OCI-LY1 (cell line): ENCODE data around the gene TUBB1.
A peak's percentile ranks its signal among the peaks of the same experiment; 100 is the strongest.

Source experiments
- H2AFZ ChIP-seq: fragments of 200-600 bp; sonication (generic), shearing (Covaris generic); 2 replicates; pipeline ENCODE4 v1.6.0; 2014; ENCODE audit warnings: antibody characterized with exemption, mild to moderate bottlenecking, low read length
- H3F3A ChIP-seq: fragments of 200-600 bp; sonication (generic), shearing (Covaris generic); 2 replicates; pipeline ENCODE4 v1.6.0; 2014; ENCODE audit warnings: mild to moderate bottlenecking, antibody characterized with exemption, low read length, moderate library complexity; ENCODE audit not compliant: insufficient read depth
- H3K27ac ChIP-seq: fragments of 200-600 bp; sonication (generic); 2 replicates; pipeline ENCODE4 v1.5.1; 2014; ENCODE audit warnings: low read length, mixed run types, mild to moderate bottlenecking, low read depth; ENCODE audit not compliant: poor library complexity, severe bottlenecking
- H3K27me3 ChIP-seq: fragments of 200-600 bp; sonication (generic); 2 replicates; pipeline ENCODE4 v1.6.0; 2014; ENCODE audit warnings: antibody characterized with exemption, mild to moderate bottlenecking, low read length, moderate library complexity; ENCODE audit not compliant: insufficient read depth
- H3K36me3 ChIP-seq: fragments of 200-600 bp; sonication (generic); 2 replicates; pipeline ENCODE4 v1.6.1; 2014; ENCODE audit warnings: mild to moderate bottlenecking, antibody characterized with exemption, low read length, moderate library complexity, mixed read lengths; ENCODE audit not compliant: insufficient read depth
- H3K4me1 ChIP-seq: fragments of 200-600 bp; sonication (generic); 2 replicates; pipeline ENCODE4 v1.5.1; 2014; ENCODE audit warnings: mild to moderate bottlenecking, low read length, moderate library complexity; ENCODE audit not compliant: insufficient read depth, severe bottlenecking
- H3K4me2 ChIP-seq: fragments of 200-600 bp; sonication (generic), shearing (Covaris generic); 2 replicates; pipeline ENCODE4 v1.6.1; 2014; ENCODE audit warnings: low read length
- H3K4me3 ChIP-seq: fragments of 200-600 bp; sonication (generic); 2 replicates; pipeline ENCODE4 v1.5.1; 2014; ENCODE audit warnings: low read length, low read depth, mild to moderate bottlenecking, mixed read lengths; ENCODE audit not compliant: poor library complexity, severe bottlenecking
- H3K79me2 ChIP-seq: fragments of 200-600 bp; shearing (Covaris generic); 2 replicates; pipeline ENCODE4 v1.6.1; 2016; ENCODE audit warnings: mixed run types, low read length, mixed read lengths; ENCODE audit not compliant: insufficient read depth
- H3K9ac ChIP-seq: fragments of 200-600 bp; sonication (generic), shearing (Covaris generic); 2 replicates; pipeline ENCODE4 v1.6.1; 2014; ENCODE audit warnings: mild to moderate bottlenecking, low read length, mixed read lengths
- H3K9me2 ChIP-seq: fragments of 200-600 bp; sonication (generic), shearing (Covaris generic); 2 replicates; pipeline ENCODE4 v1.6.1; 2014; ENCODE audit warnings: low read depth, mild to moderate bottlenecking, low read length, mixed read lengths
- H3K9me3 ChIP-seq: fragments of 200-600 bp; shearing (Covaris generic); 2 replicates; pipeline ENCODE4 v1.6.1; 2014; ENCODE audit warnings: low read length, mixed read lengths
- H4K20me1 ChIP-seq: fragments of 200-600 bp; sonication (generic), shearing (Covaris generic); 2 replicates; pipeline ENCODE4 v1.6.0; 2016; ENCODE audit warnings: mild to moderate bottlenecking, low read length; ENCODE audit not compliant: insufficient read depth
- EZH2 ChIP-seq: fragments of 200-600 bp; sonication (generic), shearing (Covaris generic); IDR thresholded peaks from 2 replicates; pipeline ENCODE4 v1.8.0; 2017; ENCODE audit warnings: borderline replicate concordance, mixed run types, mild to moderate bottlenecking, antibody characterized with exemption, low read length, moderate library complexity, mixed read lengths
- TF ChIP-seq, protein P1 (sequence below): fragments of 200-600 bp; sonication (generic), shearing (Covaris generic); IDR thresholded peaks from 2 replicates; pipeline ENCODE4 v1.5.1; 2017; ENCODE audit warnings: mild to moderate bottlenecking, antibody characterized with exemption, low read length, moderate library complexity, mixed read lengths

Gene TUBB1

DNA sequence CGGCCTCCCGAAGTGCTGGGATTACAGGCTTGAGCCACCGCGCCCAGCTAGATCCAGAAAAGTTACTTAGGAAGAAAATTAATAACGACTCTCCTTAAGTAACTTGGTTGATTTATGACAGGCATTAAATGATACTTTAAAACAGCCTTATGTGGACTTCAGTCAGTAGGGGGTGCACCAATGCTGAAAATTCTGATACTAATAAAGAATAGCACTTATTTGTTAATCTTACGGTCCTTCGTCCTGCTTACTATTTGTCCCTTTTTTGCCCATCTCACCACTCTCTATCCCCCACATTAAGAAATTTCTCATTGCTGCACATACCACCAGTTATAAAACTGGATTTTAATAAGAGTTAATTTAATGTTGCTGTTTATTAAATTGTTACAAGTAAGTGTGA lies 36.1 kb downstream of the TUBB1 start:
- Histone ChIP-seq H3K79me2 (no peaks in the 10 kb centered on the region), H3K4me1 (no peaks in the 10 kb centered on the region), H3K9ac (no peak overlapping the region), H3K36me3 (no peaks in the 10 kb centered on the region), H3K27me3 (no peaks in the 10 kb centered on the region), H2AFZ (no peak overlapping the region), H3K4me2 (no peak overlapping the region), H3F3A (no peaks in the 10 kb centered on the region), H3K4me3 (no peak overlapping the region), H3K27ac (no peak overlapping the region), H3K9me3 (no peaks in the 10 kb centered on the region), H4K20me1 (no peaks in the 10 kb centered on the region), H3K9me2 (no peaks in the 10 kb centered on the region)
- TF ChIP-seq EZH2: no peak
- TF ChIP-seq, protein P1, sequence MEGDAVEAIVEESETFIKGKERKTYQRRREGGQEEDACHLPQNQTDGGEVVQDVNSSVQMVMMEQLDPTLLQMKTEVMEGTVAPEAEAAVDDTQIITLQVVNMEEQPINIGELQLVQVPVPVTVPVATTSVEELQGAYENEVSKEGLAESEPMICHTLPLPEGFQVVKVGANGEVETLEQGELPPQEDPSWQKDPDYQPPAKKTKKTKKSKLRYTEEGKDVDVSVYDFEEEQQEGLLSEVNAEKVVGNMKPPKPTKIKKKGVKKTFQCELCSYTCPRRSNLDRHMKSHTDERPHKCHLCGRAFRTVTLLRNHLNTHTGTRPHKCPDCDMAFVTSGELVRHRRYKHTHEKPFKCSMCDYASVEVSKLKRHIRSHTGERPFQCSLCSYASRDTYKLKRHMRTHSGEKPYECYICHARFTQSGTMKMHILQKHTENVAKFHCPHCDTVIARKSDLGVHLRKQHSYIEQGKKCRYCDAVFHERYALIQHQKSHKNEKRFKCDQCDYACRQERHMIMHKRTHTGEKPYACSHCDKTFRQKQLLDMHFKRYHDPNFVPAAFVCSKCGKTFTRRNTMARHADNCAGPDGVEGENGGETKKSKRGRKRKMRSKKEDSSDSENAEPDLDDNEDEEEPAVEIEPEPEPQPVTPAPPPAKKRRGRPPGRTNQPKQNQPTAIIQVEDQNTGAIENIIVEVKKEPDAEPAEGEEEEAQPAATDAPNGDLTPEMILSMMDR: peak; percentile 40

DNA sequence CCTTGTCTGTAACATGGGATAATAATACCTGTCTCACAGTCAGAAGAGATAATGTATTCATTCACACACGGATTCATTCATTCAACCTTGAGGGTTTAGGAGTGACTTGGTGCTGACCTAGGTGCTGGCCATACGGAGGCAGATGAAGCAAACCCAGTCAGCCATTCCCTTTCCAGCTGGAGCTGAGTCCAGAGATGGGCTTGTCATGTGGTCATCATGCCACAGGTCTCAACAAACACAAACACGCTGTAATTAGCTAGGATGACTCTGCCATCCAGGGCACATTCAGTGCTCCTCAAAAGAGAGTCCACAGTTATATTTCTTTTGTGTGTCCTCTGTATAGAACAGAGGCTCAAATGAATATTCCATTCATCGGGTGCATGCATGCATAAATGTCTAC lies 42.9 kb downstream of the TUBB1 start:
- H3K9me2 ChIP-seq: no peaks in the 10 kb centered on the region
- no peak overlapping the region for H3K9ac ChIP-seq
- H3K79me2 ChIP-seq: no peaks in the 10 kb centered on the region

DNA sequence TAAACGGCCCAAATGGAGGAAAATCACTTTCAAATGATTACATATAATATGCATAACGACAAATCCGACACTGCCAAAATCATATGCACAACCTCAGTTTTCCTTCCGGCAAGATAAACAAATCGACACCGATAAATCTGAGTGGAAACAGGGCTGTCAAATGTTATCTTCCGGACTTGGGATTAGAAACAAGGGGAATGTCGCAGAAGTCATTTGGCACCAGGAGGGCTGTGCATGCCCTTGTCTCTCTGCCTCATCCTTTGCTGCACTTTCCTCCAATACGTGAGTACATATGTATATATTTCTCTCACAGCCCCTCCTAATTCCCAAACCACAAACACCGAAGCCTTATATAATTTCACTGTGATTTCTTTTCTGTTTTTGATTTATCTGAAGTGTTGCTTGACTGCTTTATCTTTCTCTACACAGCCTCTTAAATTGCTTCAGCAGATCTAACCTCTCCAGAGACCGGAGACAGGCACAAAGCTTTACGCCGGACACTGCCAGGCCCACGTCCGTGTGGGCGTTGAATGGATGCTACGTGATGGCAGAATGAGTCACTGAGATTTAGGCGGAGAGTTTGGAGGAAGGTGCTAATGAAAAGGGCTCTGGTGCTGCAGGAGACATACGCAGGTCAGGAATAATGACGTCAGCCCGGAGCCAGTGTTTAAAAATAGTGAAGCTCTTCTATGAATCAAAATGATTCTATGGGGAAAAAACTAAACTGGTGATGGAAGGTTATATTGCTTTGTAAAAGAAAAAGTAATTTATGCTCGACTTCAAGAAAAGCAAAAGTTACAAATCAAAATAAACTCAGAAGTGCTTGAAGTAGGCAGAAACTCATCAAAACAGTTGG lies 44.4 kb downstream of the TUBB1 start:
- H3K4me2 ChIP-seq: no peak overlapping the region
- H3K9ac ChIP-seq: no peak overlapping the region
- no peaks in the 10 kb centered on the region for H3F3A ChIP-seq
- H3K4me3 ChIP-seq: no peak overlapping the region
- H3K27me3 ChIP-seq: no peaks in the 10 kb centered on the region
- no peak for TF ChIP-seq EZH2
- TF ChIP-seq, protein P1: no peak
- no peaks in the 10 kb centered on the region for H3K9me3 ChIP-seq
- no peaks in the 10 kb centered on the region for H4K20me1 ChIP-seq
- no peak overlapping the region for H2AFZ ChIP-seq
- H3K9me2 ChIP-seq: no peaks in the 10 kb centered on the region
- H3K4me1 ChIP-seq: no peaks in the 10 kb centered on the region
- H3K36me3 ChIP-seq: no peaks in the 10 kb centered on the region
- no peaks in the 10 kb centered on the region for H3K79me2 ChIP-seq
- no peak overlapping the region for H3K27ac ChIP-seq

More for the DNA sequence above, 42.9 kb downstream of the TUBB1 start:
- H3F3A ChIP-seq: no peaks in the 10 kb centered on the region
- no peak overlapping the region for H2AFZ ChIP-seq
- no peaks in the 10 kb centered on the region for H3K36me3 ChIP-seq
- H3K4me1 ChIP-seq: no peaks in the 10 kb centered on the region
- no peaks in the 10 kb centered on the region for H3K27me3 ChIP-seq
- no peak overlapping the region for H3K27ac ChIP-seq
- H3K4me2 ChIP-seq: no peak overlapping the region
- no peaks in the 10 kb centered on the region for H4K20me1 ChIP-seq
- H3K4me3 ChIP-seq: no peak overlapping the region
- TF ChIP-seq EZH2: no peak
- TF ChIP-seq, protein P1: no peak
- H3K9me3 ChIP-seq: no peaks in the 10 kb centered on the region
